Natural killer cell (primary cell): Measurements from ENCODE around the gene TNS3. TPM values are rescaled to one million over a fixed set of nuclear protein-coding genes. Genes with fewer than 3 reads are reported as not detected.

Source experiments
- ATAC-seq, 3 donors: fragments of 150-1000 bp in 2 of 3; fragments of 200-7000 bp in 1 of 3; cut with Tn5 transposase; 1 replicate in 1 of 3; 2 replicates in 2 of 3; pipeline ENCODE4 v1.10.0; 2021; ENCODE audit warnings: mild to moderate bottlenecking in 2 of 3, moderate library complexity in 2 of 3
- DNase-seq, 2 donors: peaks; one replicate each; pipeline versions ENCODE4 v3.0.0 to v3.0.0-alpha.2; 2013 to 2021; ENCODE audit warnings: mixed read lengths in 1 of 2
- H3K27ac ChIP-seq: one replicate; pipeline ENCODE4 v1.5.1; 2013; ENCODE audit warnings: mild to moderate bottlenecking, low read length
- H3K27me3 ChIP-seq: one replicate; pipeline ENCODE4 v1.6.1; 2013; ENCODE audit warnings: low read length; ENCODE audit not compliant: control insufficient read depth, insufficient read depth
- H3K36me3 ChIP-seq: one replicate; pipeline ENCODE4 v1.6.1; 2013; ENCODE audit warnings: low read length; ENCODE audit not compliant: control insufficient read depth, insufficient read depth
- H3K4me1 ChIP-seq: one replicate; pipeline ENCODE4 v1.6.1; 2013; ENCODE audit warnings: low read length; ENCODE audit not compliant: control insufficient read depth, insufficient read depth
- H3K4me3 ChIP-seq: one replicate; pipeline ENCODE4 v1.5.1; 2013; ENCODE audit warnings: low read length
- H3K9me3 ChIP-seq: one replicate; pipeline ENCODE4 v1.6.1; 2013; ENCODE audit warnings: low read length; ENCODE audit not compliant: control insufficient read depth, insufficient read depth
- H3K27ac Mint-ChIP-seq, 2 donors: one replicate each; pipeline ENCODE4 v1.8.0; 2022; ENCODE audit warnings: mild to moderate bottlenecking in 2 of 2, mixed read lengths in 2 of 2, moderate library complexity in 1 of 2
- H3K27me3 Mint-ChIP-seq, 2 donors: one replicate each; pipeline ENCODE4 v1.8.0; 2022; ENCODE audit warnings: low read depth in 2 of 2, mixed read lengths in 2 of 2
- H3K36me3 Mint-ChIP-seq: one replicate; pipeline ENCODE4 v1.8.0; 2022; ENCODE audit warnings: mixed read lengths
- H3K4me1 Mint-ChIP-seq, 2 donors: one replicate each; pipeline ENCODE4 v1.8.0; 2022; ENCODE audit warnings: mixed read lengths in 2 of 2
- H3K4me3 Mint-ChIP-seq: one replicate; pipeline ENCODE4 v1.8.0; 2022; ENCODE audit warnings: mild to moderate bottlenecking, moderate library complexity, mixed read lengths
- H3K9me3 Mint-ChIP-seq, 2 donors: one replicate each; pipeline ENCODE4 v1.8.0; 2022; ENCODE audit warnings: mixed read lengths in 2 of 2
- WGBS: methylation state at CpG from one replicate; pipeline ENCODE4 v1.1.7; 2013; ENCODE audit warnings: missing lambda C conversion rate; ENCODE audit not compliant: insufficient coverage; 5-methylcytosine and 5-hydroxymethylcytosine counted together
- intact Hi-C: fragments of 100-400 bp; cut with micrococcal nuclease; formaldehyde crosslinking; loops from one replicate; pipeline ENCODE4 v1.14.2; 2022
- total RNA-seq, 4 donors: library from RNA; stranded (reverse); fragments of 120-200 nt in 1 of 4; gene quantifications; one replicate each; pipeline versions ENCODE4 v1.2.3 to v1.2.4, GENCODE V29; 2013 to 2022
- TF ChIP-seq, protein P1 (sequence below): fragments of 200-600 bp; IDR thresholded peaks from one replicate; pipeline ENCODE4 v1.8.0; 2022; ENCODE audit warnings: antibody characterized with exemption

TNS3 gene
- total RNA-seq, 3 donors from 2014 or later (not counting 1 experiment from before 2014, with no cell fraction given): 1.6 to 3.5 (median 2.9) TPM

DNA sequence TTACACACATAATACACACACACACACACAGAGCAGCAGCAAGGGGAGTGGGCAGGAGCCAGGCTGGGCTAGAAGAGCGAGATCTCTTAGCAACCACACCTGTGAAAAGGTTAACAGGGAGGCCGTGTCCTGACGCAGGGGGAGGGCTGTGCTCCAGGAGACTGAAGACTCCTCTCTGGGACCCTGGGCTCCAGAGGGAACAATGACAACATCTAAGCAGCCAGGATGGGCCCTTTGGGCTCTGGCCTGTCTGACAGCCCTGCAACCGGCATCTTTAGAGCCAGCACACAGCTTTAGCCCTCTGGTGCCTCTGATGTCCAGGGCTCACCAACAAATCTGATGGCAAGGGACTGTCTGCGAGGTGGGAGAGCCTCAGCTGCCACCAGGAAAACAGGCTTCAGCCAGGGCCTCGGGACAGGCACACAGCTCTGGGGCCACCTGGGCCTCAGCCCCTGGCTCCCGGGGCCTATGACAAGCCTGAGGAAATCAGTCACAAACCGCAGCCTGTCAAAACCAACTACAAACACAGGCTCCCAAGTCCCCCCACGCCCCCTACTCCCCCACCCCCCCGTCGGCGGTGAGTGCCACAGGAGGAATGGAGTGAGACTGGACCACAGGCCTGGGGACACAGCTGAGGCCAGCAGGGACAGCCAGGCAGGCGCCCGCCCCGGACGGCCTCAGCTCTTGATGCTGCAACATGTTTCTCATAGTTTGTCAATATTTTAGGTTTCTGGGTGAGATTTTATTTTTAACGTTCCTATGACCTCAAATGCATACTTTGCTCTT, 102.8 kb downstream of the TNS3 start:
- H3K27me3 ChIP-seq: no peaks in the 10 kb centered on the region
- peaks cover 27% of the 10 kb centered on the region for H3K4me1 ChIP-seq
- H3K4me1 Mint-ChIP-seq: peaks cover 0 to 5% of the 10 kb centered on the region in 2 donors
- no peaks in the 10 kb centered on the region for H3K9me3 ChIP-seq
- H3K27me3 Mint-ChIP-seq: no peaks in the 10 kb centered on the region
- no peaks in the 10 kb centered on the region for H3K36me3 Mint-ChIP-seq
- intact Hi-C loops: no loop called here
- 69% methylated on average over 12 of the region's 17 CpGs for WGBS
- H3K27ac Mint-ChIP-seq: no peak overlapping the region
- no peak overlapping the region for H3K4me3 ChIP-seq
- no peak for DNase-seq
- no peak for ATAC-seq
- H3K9me3 Mint-ChIP-seq: no peaks in the 10 kb centered on the region
- no peaks in the 10 kb centered on the region for H3K36me3 ChIP-seq
- TF ChIP-seq, protein P1, sequence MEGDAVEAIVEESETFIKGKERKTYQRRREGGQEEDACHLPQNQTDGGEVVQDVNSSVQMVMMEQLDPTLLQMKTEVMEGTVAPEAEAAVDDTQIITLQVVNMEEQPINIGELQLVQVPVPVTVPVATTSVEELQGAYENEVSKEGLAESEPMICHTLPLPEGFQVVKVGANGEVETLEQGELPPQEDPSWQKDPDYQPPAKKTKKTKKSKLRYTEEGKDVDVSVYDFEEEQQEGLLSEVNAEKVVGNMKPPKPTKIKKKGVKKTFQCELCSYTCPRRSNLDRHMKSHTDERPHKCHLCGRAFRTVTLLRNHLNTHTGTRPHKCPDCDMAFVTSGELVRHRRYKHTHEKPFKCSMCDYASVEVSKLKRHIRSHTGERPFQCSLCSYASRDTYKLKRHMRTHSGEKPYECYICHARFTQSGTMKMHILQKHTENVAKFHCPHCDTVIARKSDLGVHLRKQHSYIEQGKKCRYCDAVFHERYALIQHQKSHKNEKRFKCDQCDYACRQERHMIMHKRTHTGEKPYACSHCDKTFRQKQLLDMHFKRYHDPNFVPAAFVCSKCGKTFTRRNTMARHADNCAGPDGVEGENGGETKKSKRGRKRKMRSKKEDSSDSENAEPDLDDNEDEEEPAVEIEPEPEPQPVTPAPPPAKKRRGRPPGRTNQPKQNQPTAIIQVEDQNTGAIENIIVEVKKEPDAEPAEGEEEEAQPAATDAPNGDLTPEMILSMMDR: no peak
- H3K4me3 Mint-ChIP-seq: no peak overlapping the region
- no peak overlapping the region for H3K27ac ChIP-seq

DNA sequence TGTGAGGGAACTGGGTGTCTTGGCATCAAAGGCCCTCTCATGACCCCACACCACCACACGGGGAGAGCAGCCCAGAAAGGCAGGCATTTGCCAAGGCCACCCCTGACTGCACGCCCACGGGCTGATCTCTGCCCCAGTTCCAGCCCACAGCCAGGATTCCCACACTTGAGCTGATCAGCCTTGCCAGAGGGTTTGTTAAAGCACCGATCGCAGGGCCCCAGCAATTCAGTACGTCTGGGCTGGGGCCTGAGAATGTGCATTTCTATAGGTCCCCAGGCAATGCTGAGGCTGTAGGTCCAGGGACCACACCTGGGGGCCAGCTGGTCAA, 103.9 kb downstream of the TNS3 start:
- Mint-ChIP-seq H3K9me3 (no peaks in the 10 kb centered on the region), H3K27ac (no peak overlapping the region), H3K36me3 (no peaks in the 10 kb centered on the region), H3K4me3 (no peak overlapping the region), H3K4me1 (peaks cover 0 to 5% of the 10 kb centered on the region in 2 donors), H3K27me3 (no peaks in the 10 kb centered on the region)
- H3K4me1 ChIP-seq: peaks cover 27% of the 10 kb centered on the region
- H3K36me3 ChIP-seq: no peaks in the 10 kb centered on the region
- H3K27ac ChIP-seq: no peak overlapping the region
- no peak for ATAC-seq
- H3K27me3 ChIP-seq: no peaks in the 10 kb centered on the region
- TF ChIP-seq, protein P1: no peak
- 55% methylated on average over 6 of the region's 6 CpGs for WGBS
- H3K4me3 ChIP-seq: no peak overlapping the region
- DNase-seq: no peak
- intact Hi-C loops: no loop called here
- H3K9me3 ChIP-seq: no peaks in the 10 kb centered on the region

DNA sequence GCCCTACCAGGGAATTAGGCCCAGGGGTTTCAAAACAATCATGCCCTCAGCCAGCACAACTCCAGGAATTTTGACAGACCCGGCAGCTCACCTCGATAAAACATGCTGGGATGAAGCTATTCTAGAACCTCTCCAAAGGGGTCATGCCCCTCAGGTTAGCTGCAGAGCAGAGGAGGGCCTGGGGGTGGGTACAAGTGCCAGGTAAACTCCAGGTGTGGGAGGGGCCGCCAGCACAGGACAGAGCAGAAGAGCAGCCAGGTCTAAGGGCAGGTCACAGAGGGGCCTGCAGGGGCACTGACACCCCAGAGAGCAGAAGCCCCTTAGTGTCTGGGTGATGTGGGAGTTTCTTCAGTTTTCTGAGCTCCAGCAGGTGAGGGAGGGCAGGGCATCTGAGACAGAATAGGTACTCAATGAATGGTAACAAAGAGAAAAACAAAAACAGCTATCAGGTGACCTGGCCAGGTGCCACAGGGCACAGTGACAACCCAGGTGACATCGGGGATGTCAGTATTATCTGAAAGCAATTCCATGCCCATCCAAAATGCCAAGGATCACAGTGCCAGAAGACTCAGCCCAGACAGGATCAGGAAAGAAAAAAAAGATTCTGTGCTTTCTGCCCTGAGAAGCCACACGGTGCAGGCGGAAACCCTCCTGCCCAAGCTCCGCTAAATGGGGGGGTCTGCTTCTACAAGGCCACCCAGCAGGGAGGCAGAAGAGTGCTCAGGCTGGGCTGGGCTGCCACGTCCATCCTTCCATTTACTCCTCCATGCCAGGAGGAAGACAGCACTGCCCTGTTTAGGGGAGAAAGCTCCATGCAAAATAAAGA, 104.5 kb downstream of the TNS3 start:
- H3K4me1 ChIP-seq: peaks cover 27% of the 10 kb centered on the region
- WGBS: 86% methylated on average over 7 of the region's 8 CpGs
- DNase-seq (no peak), ATAC-seq (no peak)
- no peaks in the 10 kb centered on the region for H3K27me3 ChIP-seq
- TF ChIP-seq, protein P1: no peak
- Mint-ChIP-seq H3K27me3 (no peaks in the 10 kb centered on the region), H3K4me3 (no peak overlapping the region), H3K9me3 (no peaks in the 10 kb centered on the region), H3K4me1 (peaks cover 0 to 5% of the 10 kb centered on the region in 2 donors), H3K27ac (no peak overlapping the region), H3K36me3 (no peaks in the 10 kb centered on the region)
- H3K27ac ChIP-seq: no peak overlapping the region
- no peaks in the 10 kb centered on the region for H3K9me3 ChIP-seq
- intact Hi-C loops: no loop called here
- no peaks in the 10 kb centered on the region for H3K36me3 ChIP-seq
- H3K4me3 ChIP-seq: no peak overlapping the region
